Uterus (tissue), 2 donors: ENCODE data around the gene PML.

ENCODE experiments used
- CTCF ChIP-seq, 4 experiments: fragments of 200-600 bp in 2 of 4; fragments of 450-650 bp in 2 of 4; sonication (generic) in 2 of 4; IDR thresholded peaks; one replicate each; pipeline ENCODE4 v1.5.1; 2016 to 2019; ENCODE audit warnings: antibody characterized with exemption in 4 of 4, mild to moderate bottlenecking in 2 of 4, moderate library complexity in 1 of 4
- POLR2A ChIP-seq, 2 donors: fragments of 450-650 bp; IDR thresholded peaks; one replicate each; pipeline ENCODE4 v1.6.1; 2016; ENCODE audit warnings: antibody characterized with exemption in 2 of 2, mild to moderate bottlenecking in 1 of 2, moderate library complexity in 1 of 2

- TF ChIP-seq POLR2A (IDR thresholded peaks at IDR 0.05): no peak
- TF ChIP-seq CTCF (IDR thresholded peaks at IDR 0.05): no peak
Observed at GRCh38 chr15:73987250-73987649, 7.3 kb upstream of the PML start.
